H1 (cell line): Measurements from ENCODE around the gene LYRM7.
"Not testable (repeated sequence)": the region's sequence is repeated elsewhere in the genome, so short reads cannot be mapped to it uniquely, and the experiment has no call there.

Experiments
- CREB1 ChIP-seq: IDR thresholded peaks from 2 replicates; pipeline ENCODE4 v1.6.1; 2012; ENCODE audit warnings: inconsistent platforms
- EZH2 ChIP-seq: fragments of 200-600 bp; sonication (generic); IDR thresholded peaks from 2 replicates; pipeline ENCODE4 v1.7.1; 2012; ENCODE audit warnings: low read depth, mild to moderate bottlenecking, moderate library complexity, low read length, inconsistent platforms; ENCODE audit not compliant: severe bottlenecking
- GTF2F1 ChIP-seq: IDR thresholded peaks from 2 replicates; pipeline ENCODE4 v1.6.1; 2012; ENCODE audit warnings: low read depth, low read length, improper control_type of control experiment, borderline replicate concordance
- JUND ChIP-seq: IDR thresholded peaks from 2 replicates; pipeline ENCODE4 v1.6.1; 2011; ENCODE audit warnings: mild to moderate bottlenecking, improper control_type of control experiment, low read length
- POLR2A ChIP-seq, 2 experiments: IDR thresholded peaks; 1 replicate in 1 of 2; 2 replicates in 1 of 2; pipeline ENCODE4 v1.6.1; 2011; ENCODE audit warnings: low read depth in 2 of 2, low read length in 2 of 2, mild to moderate bottlenecking in 2 of 2; ENCODE audit errors: control extremely low read depth in 1 of 2
- RAD21 ChIP-seq, 2 experiments: IDR thresholded peaks in 1 of 2; conservative IDR thresholded peaks in 1 of 2; 2 replicates each; pipeline ENCODE4 v1.6.1; 2011; ENCODE audit warnings: low read depth in 2 of 2, low read length in 2 of 2, improper control_type of control experiment in 1 of 2, inconsistent platforms in 1 of 2, mild to moderate bottlenecking in 1 of 2, moderate library complexity in 1 of 2
- RXRA ChIP-seq: IDR thresholded peaks from 2 replicates; pipeline ENCODE4 v1.6.1; 2011; ENCODE audit warnings: low read depth, mild to moderate bottlenecking, low read length, moderate library complexity; ENCODE audit not compliant: insufficient read depth
- SIN3A ChIP-seq, 2 experiments: IDR thresholded peaks in 1 of 2; conservative IDR thresholded peaks in 1 of 2; 2 replicates each; pipeline ENCODE4 v1.6.1; 2011 to 2012; ENCODE audit warnings: low read length in 2 of 2, improper control_type of control experiment in 1 of 2, low read depth in 1 of 2, mild to moderate bottlenecking in 1 of 2
- TF ChIP-seq, protein P1 (sequence below), 3 experiments: IDR thresholded peaks; 1 replicate in 2 of 3; 2 replicates in 1 of 3; pipeline versions ENCODE4 v1.5.1 to v1.6.1; 2011; ENCODE audit warnings: low read length in 3 of 3, mild to moderate bottlenecking in 3 of 3, inconsistent platforms in 2 of 3, low read depth in 1 of 3, moderate library complexity in 1 of 3; ENCODE audit not compliant: insufficient read depth in 1 of 3; ENCODE audit errors: control extremely low read depth in 1 of 3

- not testable (repeated sequence) for TF ChIP-seq JUND; POLR2A (IDR thresholded peaks at IDR 0.05; ENCODE audit: control extremely low read depth in 1 of 2, low read depth in 2 of 2, low read length in 2 of 2); SIN3A (conservative IDR thresholded peaks at IDR 0.05 in 1 of 2, IDR thresholded peaks at IDR 0.05 in 1 of 2; ENCODE audit: low read depth in 1 of 2, low read length in 2 of 2); CREB1; EZH2; GTF2F1; RAD21 (IDR thresholded peaks at IDR 0.05 in 1 of 2, conservative IDR thresholded peaks at IDR 0.05 in 1 of 2; ENCODE audit: low read depth in 2 of 2, low read length in 2 of 2); RXRA
- TF ChIP-seq, protein P1, sequence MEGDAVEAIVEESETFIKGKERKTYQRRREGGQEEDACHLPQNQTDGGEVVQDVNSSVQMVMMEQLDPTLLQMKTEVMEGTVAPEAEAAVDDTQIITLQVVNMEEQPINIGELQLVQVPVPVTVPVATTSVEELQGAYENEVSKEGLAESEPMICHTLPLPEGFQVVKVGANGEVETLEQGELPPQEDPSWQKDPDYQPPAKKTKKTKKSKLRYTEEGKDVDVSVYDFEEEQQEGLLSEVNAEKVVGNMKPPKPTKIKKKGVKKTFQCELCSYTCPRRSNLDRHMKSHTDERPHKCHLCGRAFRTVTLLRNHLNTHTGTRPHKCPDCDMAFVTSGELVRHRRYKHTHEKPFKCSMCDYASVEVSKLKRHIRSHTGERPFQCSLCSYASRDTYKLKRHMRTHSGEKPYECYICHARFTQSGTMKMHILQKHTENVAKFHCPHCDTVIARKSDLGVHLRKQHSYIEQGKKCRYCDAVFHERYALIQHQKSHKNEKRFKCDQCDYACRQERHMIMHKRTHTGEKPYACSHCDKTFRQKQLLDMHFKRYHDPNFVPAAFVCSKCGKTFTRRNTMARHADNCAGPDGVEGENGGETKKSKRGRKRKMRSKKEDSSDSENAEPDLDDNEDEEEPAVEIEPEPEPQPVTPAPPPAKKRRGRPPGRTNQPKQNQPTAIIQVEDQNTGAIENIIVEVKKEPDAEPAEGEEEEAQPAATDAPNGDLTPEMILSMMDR (IDR thresholded peaks at IDR 0.05; ENCODE audit: control extremely low read depth in 1 of 3, insufficient read depth in 1 of 3, low read depth in 1 of 3, low read length in 3 of 3) = not testable (repeated sequence)
Measured at GRCh38 chr5:131193897-131194296, 23.2 kb downstream of the LYRM7 start.
